DMS79 treated with DMSO at 0.1 percent for 48 hours (cell line): ENCODE measurements around the gene ENGASE.

Experiments
- DNase-seq: peaks from one replicate; lab custom pipeline; 2025; lab: John Stamatoyannopoulos, UW

Gene ENGASE

DNA sequence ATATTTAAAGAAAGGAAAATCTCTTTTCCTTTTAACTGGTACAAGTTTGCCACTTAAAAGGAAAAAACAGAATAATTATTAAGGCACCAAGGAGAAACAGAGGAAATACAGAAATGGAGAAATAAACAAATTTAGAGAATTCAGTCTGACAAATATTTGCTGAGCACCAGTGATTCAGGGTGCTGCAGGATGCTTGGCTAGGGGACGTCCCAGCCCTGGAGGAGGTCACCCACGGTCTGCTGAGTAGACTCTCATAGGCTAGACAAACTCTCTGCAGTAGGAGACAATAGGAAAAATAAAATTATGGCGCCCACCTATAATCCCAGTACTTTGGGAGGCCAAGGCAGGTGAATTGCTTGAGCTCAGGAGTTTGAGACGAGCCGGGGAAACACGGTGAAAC is 34.7 kb upstream of the ENGASE start:
- DNase-seq, result no peak

DNA sequence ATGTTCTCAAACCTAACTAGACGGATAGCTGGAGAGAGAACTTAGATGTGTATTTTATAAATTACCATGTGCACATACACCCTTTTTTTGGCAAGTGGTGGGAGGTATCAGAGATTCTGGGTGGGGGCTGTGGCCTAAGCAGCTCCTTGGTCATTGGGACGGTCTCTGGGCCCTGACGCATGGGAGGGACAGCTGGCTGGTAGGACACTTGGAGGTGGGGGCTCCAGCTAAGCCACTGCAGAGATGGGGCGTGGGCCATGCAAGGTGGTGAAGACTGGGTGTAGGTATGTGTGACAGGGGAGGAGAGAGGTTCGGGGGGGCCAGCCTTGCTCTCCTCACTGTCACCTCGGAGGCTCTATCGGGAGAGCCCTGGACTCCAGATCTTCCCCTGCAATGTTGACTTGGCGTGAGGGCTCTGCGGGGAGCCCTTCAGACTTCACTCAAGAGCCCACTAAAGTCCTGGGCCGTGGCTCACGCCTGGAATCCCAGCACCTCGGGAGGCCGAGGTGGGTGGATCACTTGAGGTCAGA is 33.5 kb upstream of the ENGASE start:
- DNase-seq, result no peak

DNA sequence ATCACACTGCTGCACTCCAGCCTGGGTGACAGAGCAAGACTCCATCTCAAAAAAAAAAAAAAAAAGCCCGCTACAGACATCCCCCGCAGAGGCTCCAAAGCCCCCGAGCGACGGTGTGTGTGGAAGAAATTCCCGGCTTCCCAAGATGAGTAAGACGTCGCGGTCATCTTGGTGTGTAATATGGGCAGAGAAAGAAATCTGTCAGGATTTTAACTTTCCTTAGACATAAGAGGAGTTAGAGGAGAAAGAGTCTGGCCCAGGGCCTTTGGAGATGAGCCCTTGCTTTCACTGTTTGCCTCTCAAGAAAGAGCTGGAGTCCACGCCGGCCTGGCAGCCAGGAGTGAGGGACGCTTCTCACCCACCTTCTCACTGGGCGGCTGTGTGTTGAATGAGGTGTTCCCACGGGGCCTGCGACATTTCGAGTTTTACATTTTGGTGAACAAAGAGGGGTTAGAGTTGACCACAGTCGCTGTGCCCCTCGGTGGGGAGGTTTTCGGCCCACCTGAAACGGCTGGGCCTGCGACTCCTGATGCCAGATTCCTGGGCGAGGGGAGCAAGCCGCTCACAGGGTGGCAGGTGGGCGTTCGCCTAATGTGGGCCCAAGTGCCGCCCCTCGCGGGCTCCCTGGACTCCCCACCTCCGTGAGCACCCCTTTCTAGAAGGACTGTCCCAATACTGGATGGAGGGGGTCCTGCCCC is 32.8 kb upstream of the ENGASE start:
- no peak for DNase-seq

DNA sequence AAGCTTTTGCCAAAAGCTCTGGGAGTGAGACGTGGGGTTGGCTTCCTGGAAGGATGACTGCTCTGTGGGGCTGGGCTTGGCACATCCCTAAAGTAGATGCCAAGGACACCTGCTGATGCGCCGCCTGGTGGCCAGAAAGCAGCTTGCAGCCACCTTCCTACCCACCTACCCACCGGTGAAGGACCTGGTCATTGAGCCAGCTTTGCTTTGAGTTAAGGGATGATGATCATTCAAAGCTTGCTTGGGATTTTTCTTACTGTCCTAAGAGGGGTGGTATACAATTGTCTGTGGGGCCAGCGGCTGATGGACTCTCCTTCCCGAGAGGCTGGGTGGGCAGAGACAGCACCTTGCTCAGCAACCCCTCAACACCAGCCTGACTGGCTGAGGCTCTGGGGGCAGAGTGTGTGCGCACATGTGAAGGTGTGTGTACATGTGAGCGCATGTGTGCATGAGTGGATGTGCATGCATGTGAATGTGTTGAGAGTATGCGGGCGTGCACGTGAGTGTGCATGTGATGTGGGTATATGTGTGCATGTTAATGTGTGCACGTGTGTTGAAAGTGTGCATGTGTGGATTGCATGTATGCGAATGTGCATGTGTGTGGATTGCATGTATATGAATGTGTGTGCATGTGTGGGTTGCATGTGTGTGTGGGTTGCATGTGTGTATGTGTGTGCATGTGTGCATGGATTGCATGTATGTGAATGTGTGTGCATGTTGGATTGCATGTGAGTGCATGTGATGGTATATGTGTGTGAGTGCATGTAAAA is 32.0 kb upstream of the ENGASE start:
- DNase-seq, result no peak

DNA sequence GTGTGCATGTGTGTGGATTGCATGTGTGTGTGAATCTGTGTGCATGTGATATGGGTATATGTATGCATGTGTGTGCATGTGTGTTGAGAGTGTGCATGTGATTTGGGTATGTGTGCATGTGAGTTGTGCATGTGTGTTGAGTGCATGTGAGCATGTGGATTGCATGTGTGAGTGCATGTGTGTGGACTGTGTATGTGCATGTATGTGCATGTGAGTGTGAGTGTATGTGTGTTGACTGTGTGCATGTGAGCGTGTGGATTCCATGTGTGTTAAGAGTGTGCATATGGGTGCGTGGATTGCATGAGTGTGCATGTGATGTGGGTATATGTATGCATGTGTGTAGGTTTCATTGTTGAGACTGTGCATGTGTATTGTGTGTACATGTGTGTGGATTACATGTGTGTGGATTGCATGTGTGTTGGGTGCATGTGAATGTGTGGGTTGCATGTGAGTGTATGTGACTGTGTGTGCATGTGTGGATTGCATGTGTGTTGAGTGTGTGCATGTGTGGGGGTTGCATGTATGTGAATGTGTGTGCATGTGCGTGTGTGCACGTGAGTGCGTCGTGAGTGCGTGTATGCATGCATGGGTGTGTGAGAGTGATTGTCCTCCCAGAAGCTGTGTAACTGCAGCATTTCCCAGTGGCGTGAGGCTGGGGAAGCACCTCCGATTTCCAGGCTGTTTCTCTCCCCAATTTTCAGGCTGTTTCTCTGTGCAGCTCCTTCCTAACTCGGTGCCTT is 31.3 kb upstream of the ENGASE start:
- DNase-seq, result no peak

DNA sequence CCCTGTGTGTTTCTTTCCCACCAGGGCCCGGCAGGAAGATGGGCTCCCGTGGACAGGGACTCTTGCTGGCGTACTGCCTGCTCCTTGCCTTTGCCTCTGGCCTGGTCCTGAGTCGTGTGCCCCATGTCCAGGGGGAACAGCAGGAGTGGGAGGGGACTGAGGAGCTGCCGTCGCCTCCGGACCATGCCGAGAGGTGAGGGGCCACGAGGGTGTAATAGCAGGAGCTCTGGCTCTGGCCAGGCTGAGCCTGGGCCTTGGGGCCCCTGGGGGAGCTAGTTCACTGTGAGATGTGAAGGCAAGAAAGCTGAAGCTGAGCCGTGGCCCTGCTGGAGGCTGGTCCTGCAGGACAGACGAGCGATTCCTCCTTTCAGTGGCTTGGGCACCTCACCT is 30.7 kb upstream of the ENGASE start:
- no peak for DNase-seq

DNA sequence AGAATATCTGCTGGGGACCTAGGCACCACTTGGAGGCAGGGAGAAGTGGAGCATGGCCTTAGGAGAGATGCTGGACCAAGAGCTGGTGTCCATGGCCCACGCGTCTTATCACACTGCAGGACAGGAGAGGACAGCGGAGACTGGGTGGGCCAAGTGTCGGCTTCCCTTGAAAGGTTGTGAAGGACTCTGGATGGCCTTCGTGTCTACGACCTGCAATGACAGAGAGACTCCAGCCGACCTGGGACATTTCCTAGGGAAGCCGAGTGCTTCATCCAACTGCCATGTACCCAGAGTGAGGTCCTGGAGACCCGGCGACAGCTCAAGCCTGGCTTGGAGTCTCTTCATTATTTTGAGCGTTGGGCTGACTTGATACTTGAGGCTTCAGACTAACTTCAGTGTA is 30.2 kb upstream of the ENGASE start:
- DNase-seq, result no peak

DNA sequence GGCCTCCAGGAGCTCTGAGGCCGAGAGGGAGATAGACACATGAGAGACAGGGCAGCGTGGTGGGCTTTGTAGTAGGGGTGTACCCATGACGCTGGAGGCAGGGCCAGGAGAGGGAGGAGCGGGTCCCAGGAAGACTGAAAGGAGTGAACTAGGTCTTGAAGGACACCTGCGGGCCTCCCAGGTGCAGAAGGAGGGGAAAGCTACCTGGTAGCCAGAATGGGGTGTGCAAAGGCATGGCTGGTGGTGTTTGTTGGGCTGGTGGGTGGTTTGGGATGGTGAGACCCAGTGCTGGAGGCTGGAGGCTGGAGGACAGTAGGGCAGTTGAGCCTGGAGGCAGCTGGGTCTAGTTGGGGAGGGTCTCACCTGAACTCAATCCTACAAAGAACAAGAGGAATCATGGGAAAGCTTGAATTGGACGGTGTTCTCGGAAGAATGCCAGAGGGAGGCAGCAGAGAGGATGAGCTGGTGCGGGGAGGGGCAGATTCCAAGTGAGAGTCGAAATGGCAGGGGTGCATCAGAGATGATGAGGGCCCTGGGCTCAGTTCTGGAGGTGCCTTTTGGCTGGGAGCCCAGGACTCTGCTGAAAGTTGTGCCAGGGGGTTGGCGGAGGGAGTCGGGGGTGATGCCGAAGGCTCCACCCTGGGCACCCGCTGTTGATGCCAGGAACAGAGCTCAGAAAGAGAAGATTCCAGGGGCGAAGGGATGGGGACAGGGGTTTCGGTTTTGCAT is 29.5 kb upstream of the ENGASE start:
- DNase-seq, result no peak

DNA sequence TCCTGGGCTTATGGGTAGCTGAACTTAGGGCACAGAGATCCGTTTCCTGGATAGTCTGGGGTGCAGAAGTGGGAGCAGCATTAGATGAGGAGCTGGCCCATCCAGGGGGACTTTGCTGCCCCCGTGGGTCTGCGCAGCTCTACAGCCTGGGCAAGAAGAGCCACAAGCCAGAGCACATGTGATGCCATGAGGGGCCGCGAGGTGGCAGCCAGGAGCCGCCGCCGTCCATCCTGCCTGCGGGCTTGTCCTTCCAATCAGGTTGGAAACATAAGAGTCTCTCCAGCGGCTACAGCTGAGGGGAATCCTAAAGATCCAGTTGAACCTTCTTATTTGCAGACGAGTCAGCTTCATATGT is 28.8 kb upstream of the ENGASE start:
- DNase-seq, result peak; percentile 46

DNA sequence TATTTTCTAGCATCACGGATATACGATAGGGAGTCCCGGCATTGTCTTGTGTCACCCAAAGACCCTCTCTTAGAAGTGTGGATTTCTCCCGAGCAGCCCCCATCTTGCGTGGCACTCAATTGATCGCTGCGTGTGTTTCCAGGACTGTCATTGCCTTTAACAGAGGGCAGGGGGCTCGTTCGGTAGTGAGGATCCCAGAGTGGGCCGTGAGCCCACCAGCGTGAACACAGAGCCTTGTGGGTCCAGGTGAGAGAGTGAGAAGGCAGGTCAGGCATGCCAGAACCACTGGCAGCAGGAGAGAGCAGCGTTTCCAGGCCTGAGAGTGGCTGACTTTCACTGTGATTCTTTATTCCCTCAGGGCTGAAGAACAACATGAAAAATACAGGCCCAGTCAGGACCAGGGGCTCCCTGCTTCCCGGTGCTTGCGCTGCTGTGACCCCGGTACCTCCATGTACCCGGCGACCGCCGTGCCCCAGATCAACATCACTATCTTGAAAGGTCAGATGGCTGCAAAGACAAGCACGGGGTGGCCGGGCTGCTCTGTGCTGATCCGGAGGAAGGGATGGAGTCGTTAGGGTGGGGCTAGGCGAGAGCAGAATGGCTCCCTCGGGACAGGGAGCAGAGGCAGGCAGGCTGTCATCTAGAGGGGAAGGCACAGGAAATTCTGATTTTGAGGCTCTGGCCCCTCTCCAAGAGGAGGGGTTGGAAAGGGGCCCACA is 28.3 kb upstream of the ENGASE start:
- DNase-seq, result no peak

DNA sequence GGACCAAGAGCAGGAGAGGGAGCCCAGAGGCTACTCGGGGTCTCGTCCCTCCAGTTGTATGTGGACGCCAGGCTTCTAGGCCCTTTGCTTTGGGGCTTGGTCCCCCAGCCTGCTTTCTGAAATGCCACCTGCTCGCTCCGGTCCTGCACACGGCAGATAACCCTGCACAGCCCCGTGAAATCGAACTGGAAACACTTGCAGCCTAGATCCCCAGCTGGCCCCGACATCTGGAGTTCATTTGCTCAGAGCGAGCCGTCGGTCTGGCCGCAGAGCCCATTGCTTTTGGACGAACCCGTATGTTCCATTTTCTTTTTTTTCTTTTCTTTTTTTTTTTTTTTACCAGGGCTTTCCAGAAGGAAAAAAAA is 27.7 kb upstream of the ENGASE start:
- DNase-seq, result no peak

DNA sequence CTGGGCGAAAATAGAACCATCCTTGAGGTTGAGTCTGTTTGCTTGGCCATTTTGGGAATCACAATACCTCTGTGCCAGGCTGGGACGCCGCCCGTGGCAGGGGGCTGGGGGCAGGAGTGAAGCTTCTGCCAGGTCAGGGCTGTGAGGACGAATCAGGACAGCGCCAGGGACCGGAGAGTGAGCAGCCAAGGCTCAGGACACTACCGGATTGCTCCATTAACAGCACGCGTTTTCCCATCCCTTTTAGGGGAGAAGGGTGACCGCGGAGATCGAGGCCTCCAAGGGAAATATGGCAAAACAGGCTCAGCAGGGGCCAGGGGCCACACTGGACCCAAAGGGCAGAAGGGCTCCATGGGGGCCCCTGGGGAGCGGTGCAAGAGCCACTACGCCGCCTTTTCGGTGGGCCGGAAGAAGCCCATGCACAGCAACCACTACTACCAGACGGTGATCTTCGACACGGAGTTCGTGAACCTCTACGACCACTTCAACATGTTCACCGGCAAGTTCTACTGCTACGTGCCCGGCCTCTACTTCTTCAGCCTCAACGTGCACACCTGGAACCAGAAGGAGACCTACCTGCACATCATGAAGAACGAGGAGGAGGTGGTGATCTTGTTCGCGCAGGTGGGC is 27.2 kb upstream of the ENGASE start:
- DNase-seq, result no peak

DNA sequence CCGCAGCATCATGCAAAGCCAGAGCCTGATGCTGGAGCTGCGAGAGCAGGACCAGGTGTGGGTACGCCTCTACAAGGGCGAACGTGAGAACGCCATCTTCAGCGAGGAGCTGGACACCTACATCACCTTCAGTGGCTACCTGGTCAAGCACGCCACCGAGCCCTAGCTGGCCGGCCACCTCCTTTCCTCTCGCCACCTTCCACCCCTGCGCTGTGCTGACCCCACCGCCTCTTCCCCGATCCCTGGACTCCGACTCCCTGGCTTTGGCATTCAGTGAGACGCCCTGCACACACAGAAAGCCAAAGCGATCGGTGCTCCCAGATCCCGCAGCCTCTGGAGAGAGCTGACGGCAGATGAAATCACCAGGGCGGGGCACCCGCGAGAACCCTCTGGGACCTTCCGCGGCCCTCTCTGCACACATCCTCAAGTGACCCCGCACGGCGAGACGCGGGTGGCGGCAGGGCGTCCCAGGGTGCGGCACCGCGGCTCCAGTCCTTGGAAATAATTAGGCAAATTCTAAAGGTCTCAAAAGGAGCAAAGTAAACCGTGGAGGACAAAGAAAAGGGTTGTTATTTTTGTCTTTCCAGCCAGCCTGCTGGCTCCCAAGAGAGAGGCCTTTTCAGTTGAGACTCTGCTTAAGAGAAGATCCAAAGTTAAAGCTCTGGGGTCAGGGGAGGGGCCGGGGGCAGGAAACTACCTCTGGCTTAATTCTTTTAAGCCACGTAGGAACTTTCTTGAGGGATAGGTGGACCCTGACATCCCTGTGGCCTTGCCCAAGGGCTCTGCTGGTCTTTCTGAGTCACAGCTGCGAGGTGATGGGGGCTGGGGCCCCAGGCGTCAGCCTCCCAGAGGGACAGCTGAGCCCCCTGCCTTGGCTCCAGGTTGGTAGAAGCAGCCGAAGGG is 26.4 kb upstream of the ENGASE start:
- no peak for DNase-seq

DNA sequence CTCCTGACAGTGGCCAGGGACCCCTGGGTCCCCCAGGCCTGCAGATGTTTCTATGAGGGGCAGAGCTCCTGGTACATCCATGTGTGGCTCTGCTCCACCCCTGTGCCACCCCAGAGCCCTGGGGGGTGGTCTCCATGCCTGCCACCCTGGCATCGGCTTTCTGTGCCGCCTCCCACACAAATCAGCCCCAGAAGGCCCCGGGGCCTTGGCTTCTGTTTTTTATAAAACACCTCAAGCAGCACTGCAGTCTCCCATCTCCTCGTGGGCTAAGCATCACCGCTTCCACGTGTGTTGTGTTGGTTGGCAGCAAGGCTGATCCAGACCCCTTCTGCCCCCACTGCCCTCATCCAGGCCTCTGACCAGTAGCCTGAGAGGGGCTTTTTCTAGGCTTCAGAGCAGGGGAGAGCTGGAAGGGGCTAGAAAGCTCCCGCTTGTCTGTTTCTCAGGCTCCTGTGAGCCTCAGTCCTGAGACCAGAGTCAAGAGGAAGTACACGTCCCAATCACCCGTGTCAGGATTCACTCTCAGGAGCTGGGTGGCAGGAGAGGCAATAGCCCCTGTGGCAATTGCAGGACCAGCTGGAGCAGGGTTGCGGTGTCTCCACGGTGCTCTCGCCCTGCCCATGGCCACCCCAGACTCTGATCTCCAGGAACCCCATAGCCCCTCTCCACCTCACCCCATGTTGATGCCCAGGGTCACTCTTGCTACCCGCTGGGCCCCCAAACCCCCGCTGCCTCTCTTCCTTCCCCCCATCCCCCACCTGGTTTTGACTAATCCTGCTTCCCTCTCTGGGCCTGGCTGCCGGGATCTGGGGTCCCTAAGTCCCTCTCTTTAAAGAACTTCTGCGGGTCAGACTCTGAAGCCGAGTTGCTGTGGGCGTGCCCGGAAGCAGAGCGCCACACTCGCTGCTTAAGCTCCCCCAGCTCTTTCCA is 25.5 kb upstream of the ENGASE start:
- DNase-seq, result no peak

DNA sequence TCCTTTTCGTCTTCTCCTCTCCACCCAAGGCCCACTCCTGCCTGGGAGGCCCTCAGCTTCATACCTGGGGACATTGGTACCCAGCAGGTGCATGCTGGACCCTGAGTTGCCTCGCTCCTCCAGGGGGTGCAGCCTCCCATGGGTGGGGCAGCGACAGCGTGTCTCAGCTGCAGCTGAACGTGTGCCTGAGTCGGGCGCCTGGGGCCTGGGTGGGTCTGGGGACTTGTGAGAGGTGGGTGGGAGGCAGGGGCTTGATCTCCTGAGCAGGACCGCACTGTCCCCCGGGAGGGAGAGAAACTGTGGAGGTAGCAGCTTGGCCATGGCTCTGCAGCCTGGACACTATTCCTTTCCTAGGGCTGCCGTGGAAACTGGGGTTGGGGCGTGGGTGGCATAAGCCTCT is 24.8 kb upstream of the ENGASE start:
- no peak for DNase-seq

DNA sequence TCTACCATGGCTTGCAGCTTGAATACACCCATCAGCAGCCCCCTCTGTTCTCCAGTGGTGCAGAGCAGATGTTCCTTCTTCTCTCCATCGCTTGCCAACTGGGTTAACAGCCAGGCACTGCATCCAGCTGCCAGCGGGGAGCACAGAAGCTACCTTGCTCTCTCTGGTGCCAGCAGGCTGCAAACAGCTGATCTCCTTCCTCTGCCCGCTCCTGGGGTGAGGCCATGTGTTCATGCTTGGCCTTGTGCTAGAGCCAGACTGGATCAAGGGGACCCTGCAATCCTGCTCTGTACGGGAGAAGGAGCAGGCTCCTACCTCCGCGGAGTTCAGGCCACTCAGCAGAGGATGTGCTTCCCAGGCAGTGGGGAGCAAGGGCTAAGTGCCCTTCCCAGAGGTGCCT is 24.1 kb upstream of the ENGASE start:
- no peak for DNase-seq

DNA sequence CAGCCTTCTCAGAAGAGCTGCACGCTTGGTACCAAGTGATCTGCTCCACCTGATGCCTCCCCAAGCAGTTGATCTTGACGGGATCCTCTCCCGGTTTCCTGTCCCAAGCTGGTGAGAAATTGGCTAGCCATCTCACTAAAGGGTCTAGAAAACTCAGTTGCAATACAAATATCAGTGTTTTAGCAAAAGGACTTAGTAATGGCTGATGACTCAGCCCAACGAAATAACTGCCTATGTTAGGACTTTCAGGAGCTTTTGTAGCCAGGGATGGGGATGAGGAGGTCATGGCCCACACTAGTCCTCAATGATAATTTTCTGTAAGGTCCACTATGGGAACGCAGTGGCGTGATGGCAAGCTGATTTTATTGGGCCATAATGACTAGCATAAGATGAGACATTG is 23.3 kb upstream of the ENGASE start:
- no peak for DNase-seq

DNA sequence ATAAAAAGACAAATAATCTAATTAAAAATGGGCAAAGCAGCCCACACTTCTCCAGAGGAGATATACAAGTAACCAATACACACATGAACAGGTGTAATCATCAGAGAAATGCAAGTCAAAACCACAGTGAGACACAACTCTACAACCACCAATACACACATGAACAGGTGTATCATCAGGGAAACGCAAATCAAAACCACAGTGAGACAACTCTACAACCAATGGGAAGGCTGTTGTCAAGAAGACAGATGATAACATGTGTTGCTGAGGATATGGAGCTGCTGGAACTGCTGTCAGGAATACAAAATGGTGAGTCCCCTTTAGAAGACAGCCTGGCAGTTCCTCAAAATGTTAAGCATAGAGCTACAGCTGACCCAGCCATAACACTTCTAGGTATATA is 22.5 kb upstream of the ENGASE start:
- no peak for DNase-seq
